Measurements from ENCODE around the gene SNX9. TPM values are rescaled to one million over a fixed set of nuclear protein-coding genes. Genes with fewer than 3 reads are reported as not detected.

The SNX9 gene
- polyA plus RNA-seq, 1 donor (not counting 4 experiments of a cell fraction or from before 2014, with no cell fraction given) = 37.8 TPM

DNA sequence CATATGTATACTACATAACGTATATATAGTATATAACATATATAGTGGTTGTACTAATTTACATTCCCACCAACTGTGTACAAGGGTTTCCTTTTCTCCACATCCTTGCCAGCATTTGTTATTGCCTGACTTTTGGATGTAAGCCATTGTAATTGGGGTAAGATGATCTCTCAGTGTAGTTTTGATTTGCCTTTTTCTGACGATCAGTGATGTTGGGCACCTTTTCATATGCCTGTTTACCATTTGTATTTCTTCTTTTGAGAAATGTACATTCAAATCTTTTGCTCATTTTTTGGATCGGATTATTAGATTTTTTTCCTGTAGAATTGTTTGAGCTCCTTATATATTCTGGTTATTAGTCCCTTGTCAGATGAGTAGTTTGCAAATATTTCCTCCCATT, 170.0 kb downstream of the SNX9 start:
- H3K4me3 ChIP-seq (ENCODE audit: control insufficient read depth in 2 of 3, extremely low read depth in 1 of 3, insufficient read depth in 2 of 3, low read depth in 1 of 3, low read length in 3 of 3) = no peak overlapping the region
- H2AFZ ChIP-seq (ENCODE audit: control insufficient read depth, low read length) = no peak overlapping the region
- peaks cover 56% of the 10 kb centered on the region for H3K79me2 ChIP-seq (ENCODE audit: control insufficient read depth, insufficient read depth, low read length)
- DNase-seq (ENCODE audit: low read depth, low spot score) = no peak
- peaks cover 15% of the 10 kb centered on the region for H3K4me1 ChIP-seq (ENCODE audit: control insufficient read depth, extremely low read depth, insufficient read depth, low read length)
- no peak for TF ChIP-seq EZH2 (IDR thresholded peaks at IDR 0.05; ENCODE audit: low read length)
- TF ChIP-seq, protein P1, sequence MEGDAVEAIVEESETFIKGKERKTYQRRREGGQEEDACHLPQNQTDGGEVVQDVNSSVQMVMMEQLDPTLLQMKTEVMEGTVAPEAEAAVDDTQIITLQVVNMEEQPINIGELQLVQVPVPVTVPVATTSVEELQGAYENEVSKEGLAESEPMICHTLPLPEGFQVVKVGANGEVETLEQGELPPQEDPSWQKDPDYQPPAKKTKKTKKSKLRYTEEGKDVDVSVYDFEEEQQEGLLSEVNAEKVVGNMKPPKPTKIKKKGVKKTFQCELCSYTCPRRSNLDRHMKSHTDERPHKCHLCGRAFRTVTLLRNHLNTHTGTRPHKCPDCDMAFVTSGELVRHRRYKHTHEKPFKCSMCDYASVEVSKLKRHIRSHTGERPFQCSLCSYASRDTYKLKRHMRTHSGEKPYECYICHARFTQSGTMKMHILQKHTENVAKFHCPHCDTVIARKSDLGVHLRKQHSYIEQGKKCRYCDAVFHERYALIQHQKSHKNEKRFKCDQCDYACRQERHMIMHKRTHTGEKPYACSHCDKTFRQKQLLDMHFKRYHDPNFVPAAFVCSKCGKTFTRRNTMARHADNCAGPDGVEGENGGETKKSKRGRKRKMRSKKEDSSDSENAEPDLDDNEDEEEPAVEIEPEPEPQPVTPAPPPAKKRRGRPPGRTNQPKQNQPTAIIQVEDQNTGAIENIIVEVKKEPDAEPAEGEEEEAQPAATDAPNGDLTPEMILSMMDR (optimal IDR thresholded peaks at IDR 0.05 in 1 of 3, IDR thresholded peaks at IDR 0.05 in 1 of 3, conservative IDR thresholded peaks at IDR 0.05 in 1 of 3; ENCODE audit: extremely low read depth in 1 of 3, insufficient read depth in 2 of 3, low read length in 3 of 3) = no peak
- H3K4me2 ChIP-seq (ENCODE audit: control insufficient read depth, extremely low read depth, insufficient read depth, low read depth, low read length) = no peak overlapping the region
- H3K9me1 ChIP-seq (ENCODE audit: control insufficient read depth, extremely low read depth, insufficient read depth, low read length) = peaks cover 8% of the 10 kb centered on the region
- peaks cover 7% of the 10 kb centered on the region for H4K20me1 ChIP-seq (ENCODE audit: control insufficient read depth, extremely low read depth, insufficient read depth, low read length)
- no peaks in the 10 kb centered on the region for H3K9me3 ChIP-seq (ENCODE audit: control insufficient read depth, low read depth, low read length)
- dilution Hi-C loops (cut with MboI; ENCODE audit: extremely low pct_ligation_motif_present, low sequenced_read_pairs) = no loop called here
- FAIRE-seq = no peak
- no peaks in the 10 kb centered on the region for H3K27me3 ChIP-seq (ENCODE audit: control insufficient read depth, extremely low read depth, insufficient read depth, low read length)
- no peaks in the 10 kb centered on the region for H3K36me3 ChIP-seq (ENCODE audit: control insufficient read depth in 2 of 2, extremely low read depth in 1 of 2, insufficient read depth in 2 of 2, low read length in 2 of 2)
- H3K27ac ChIP-seq (ENCODE audit: control insufficient read depth, insufficient read depth, low read length) = no peak overlapping the region
- no peak overlapping the region for H3K9ac ChIP-seq (ENCODE audit: control insufficient read depth, extremely low read depth, insufficient read depth, low read length)

DNA sequence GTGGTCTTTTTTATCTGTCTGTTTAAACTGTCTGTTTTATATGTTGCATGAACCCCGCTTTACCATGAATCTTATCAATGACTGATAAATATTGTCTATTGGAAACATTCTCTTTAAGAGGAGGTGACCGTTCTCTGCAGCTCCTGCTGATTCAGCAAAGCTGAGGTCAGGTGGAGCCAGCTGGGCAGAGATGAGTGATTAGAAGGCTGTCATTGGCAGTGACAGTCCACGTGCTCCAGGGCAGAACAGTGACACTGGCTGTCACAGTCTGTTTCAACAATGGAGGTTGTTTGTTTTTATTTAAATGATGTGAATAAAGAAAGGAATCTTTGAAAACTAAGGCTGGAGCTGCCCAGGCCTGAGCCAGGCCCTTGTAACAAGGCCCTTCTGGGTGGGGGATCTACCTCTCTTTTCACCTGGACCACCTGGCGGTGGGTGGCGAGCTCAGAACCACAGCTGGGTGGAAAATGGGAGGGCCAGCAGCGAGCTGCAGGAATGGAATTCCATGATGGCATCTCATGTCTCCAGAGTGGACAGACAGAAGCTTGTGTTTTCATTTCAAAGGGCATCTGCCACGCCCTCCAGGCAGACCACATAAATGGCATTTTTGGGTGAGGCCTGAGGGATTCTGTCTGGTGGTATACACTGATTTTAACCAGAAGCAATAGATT, 171.2 kb downstream of the SNX9 start:
- no peak overlapping the region for H3K4me3 ChIP-seq (ENCODE audit: control insufficient read depth in 2 of 3, extremely low read depth in 1 of 3, insufficient read depth in 2 of 3, low read depth in 1 of 3, low read length in 3 of 3)
- dilution Hi-C loops (cut with MboI; ENCODE audit: extremely low pct_ligation_motif_present, low sequenced_read_pairs) = no loop called here
- H4K20me1 ChIP-seq (ENCODE audit: control insufficient read depth, extremely low read depth, insufficient read depth, low read length) = peaks cover 7% of the 10 kb centered on the region
- no peak overlapping the region for H2AFZ ChIP-seq (ENCODE audit: control insufficient read depth, low read length)
- DNase-seq (ENCODE audit: low read depth, low spot score) (no peak), FAIRE-seq (no peak)
- H3K4me2 ChIP-seq (ENCODE audit: control insufficient read depth, extremely low read depth, insufficient read depth, low read depth, low read length) = no peak overlapping the region
- peaks cover 13% of the 10 kb centered on the region for H3K4me1 ChIP-seq (ENCODE audit: control insufficient read depth, extremely low read depth, insufficient read depth, low read length)
- H3K9me1 ChIP-seq (ENCODE audit: control insufficient read depth, extremely low read depth, insufficient read depth, low read length) = peaks cover 8% of the 10 kb centered on the region
- H3K27ac ChIP-seq (ENCODE audit: control insufficient read depth, insufficient read depth, low read length) = no peak overlapping the region
- H3K9me3 ChIP-seq (ENCODE audit: control insufficient read depth, low read depth, low read length) = no peaks in the 10 kb centered on the region
- no peak for TF ChIP-seq EZH2 (IDR thresholded peaks at IDR 0.05; ENCODE audit: low read length)
- TF ChIP-seq, protein P1 (optimal IDR thresholded peaks at IDR 0.05 in 1 of 3, IDR thresholded peaks at IDR 0.05 in 1 of 3, conservative IDR thresholded peaks at IDR 0.05 in 1 of 3; ENCODE audit: extremely low read depth in 1 of 3, insufficient read depth in 2 of 3, low read length in 3 of 3) = no peak
- H3K9ac ChIP-seq (ENCODE audit: control insufficient read depth, extremely low read depth, insufficient read depth, low read length) = no peak overlapping the region
- H3K79me2 ChIP-seq (ENCODE audit: control insufficient read depth, insufficient read depth, low read length) = peaks cover 50% of the 10 kb centered on the region
- no peaks in the 10 kb centered on the region for H3K27me3 ChIP-seq (ENCODE audit: control insufficient read depth, extremely low read depth, insufficient read depth, low read length)
- no peaks in the 10 kb centered on the region for H3K36me3 ChIP-seq (ENCODE audit: control insufficient read depth in 2 of 2, extremely low read depth in 1 of 2, insufficient read depth in 2 of 2, low read length in 2 of 2)

Small RNA genes within 50 kb of the gene (small RNA-seq; reads per million reads assigned to genes)
- gene HSPE1P26 (ENCODE audit: insufficient read length in 3 of 3, low read depth in 3 of 3, low replicate concordance in 1 of 3) = 0 reads per million in 3 experiments
- 0 reads per million in 3 experiments for gene RNU6-786P (ENCODE audit: insufficient read length in 3 of 3, low read depth in 3 of 3, low replicate concordance in 1 of 3)

Other genes with a start within 250 kb of the SNX9 start
- gene SYNJ2, start 158.6 kb downstream of the SNX9 start, polyA plus RNA-seq = 4.0 to 10.1 TPM (median 8.6 TPM) in 3 replicates